HG03565 (cell line): ENCODE measurements around the gene MYOF.
"Not testable (repeated sequence)": the region's sequence is repeated elsewhere in the genome, so short reads cannot be mapped to it uniquely, and the experiment has no call there.

Experiments used
- ATAC-seq: cut with Tn5 transposase; IDR thresholded peaks from one replicate; pipeline ENCODE4 v1.9.1; 2021; ENCODE audit warnings: mild to moderate bottlenecking, moderate library complexity; ENCODE audit not compliant: unreplicated experiment

MYOF gene

GRCh38 chr10:93435621-93436397 is 46.3 kb downstream of the MYOF start:
- no peak for ATAC-seq

GRCh38 chr10:93434991-93435491 is 47.1 kb downstream of the MYOF start:
- ATAC-seq = no peak

GRCh38 chr10:93431361-93431760 is 50.8 kb downstream of the MYOF start:
- no peak for ATAC-seq

- ATAC-seq = no peak
These were observed 56.3 kb downstream of the MYOF start for GRCh38 chr10:93425861-93426260.

GRCh38 chr10:93422118-93422517 is 60.0 kb downstream of the MYOF start:
- ATAC-seq = no peak

GRCh38 chr10:93420944-93421825 is 60.9 kb downstream of the MYOF start:
- ATAC-seq = no peak

- ATAC-seq = no peak
These were observed 62.0 kb downstream of the MYOF start for GRCh38 chr10:93420091-93420490.

GRCh38 chr10:93419016-93419415 is 63.1 kb downstream of the MYOF start:
- not testable (repeated sequence) for ATAC-seq

- no peak for ATAC-seq
These were observed 64.2 kb downstream of the MYOF start for GRCh38 chr10:93417921-93418320.

- ATAC-seq = no peak
These were observed 64.9 kb downstream of the MYOF start for GRCh38 chr10:93417266-93417665.

GRCh38 chr10:93416824-93417223 is 65.3 kb downstream of the MYOF start:
- no peak for ATAC-seq

GRCh38 chr10:93415693-93416092 is 66.4 kb downstream of the MYOF start:
- no peak for ATAC-seq

GRCh38 chr10:93413252-93413689 is 68.9 kb downstream of the MYOF start:
- ATAC-seq = no peak

- no peak for ATAC-seq
These were observed 69.3 kb downstream of the MYOF start for GRCh38 chr10:93412801-93413200.

GRCh38 chr10:93410697-93411348 is 71.3 kb downstream of the MYOF start:
- no peak for ATAC-seq

- no peak for ATAC-seq
These were observed 73.4 kb downstream of the MYOF start for GRCh38 chr10:93408783-93409182.

GRCh38 chr10:93406364-93407145 is 75.6 kb downstream of the MYOF start:
- no peak for ATAC-seq

GRCh38 chr10:93404048-93404354 is 78.1 kb downstream of the MYOF start:
- ATAC-seq = no peak

- no peak for ATAC-seq
These were observed 78.7 kb downstream of the MYOF start for GRCh38 chr10:93403152-93404047.

- no peak for ATAC-seq
These were observed 79.9 kb downstream of the MYOF start for GRCh38 chr10:93402192-93402591.
